ENCODE data around the gene ATXN10. TPM values are rescaled to one million over a fixed set of nuclear protein-coding genes. Genes with fewer than 3 reads are reported as not detected.
"Not testable (repeated sequence)": the region's sequence is repeated elsewhere in the genome, so short reads cannot be mapped to it uniquely, and the experiment has no call there.

ATXN10 gene
- total and polyA plus RNA-seq, 10 of the 15 experiments (the other 5 are each of a cell fraction or from before 2014, with no cell fraction given) = 29.2 to 249 (median 146) TPM

DNA sequence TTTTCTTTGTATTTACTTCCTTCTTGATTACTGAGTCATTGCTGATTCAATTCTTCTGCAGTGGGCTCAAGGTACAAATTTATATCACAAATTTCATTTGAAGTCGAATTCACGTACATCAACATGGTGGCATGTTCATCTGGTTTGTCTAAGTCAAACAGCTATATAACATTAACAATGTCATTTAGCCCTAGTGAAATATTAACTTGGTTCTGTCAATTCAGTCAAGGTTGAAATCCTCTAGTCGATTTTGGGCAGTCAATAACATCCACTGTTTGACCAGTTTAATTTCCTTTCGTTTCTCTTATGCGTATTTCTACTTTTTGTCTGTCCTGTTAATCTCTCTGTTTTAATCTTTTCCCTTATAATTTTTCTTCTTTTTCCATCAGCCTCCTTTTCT, 4.1 kb upstream of the ATXN10 start (continued):
- TF ChIP-seq ESRRA (IDR thresholded peaks at IDR 0.05; ENCODE audit: low read length) = no peak
- no peak for TF ChIP-seq CHD1 (IDR thresholded peaks at IDR 0.05; ENCODE audit: low read depth, low read length)

- 62% methylated on average over 2 of the region's 2 CpGs for WGBS (ENCODE audit: insufficient coverage, insufficient replicate concordance, low lambda C conversion rate, missing lambda C conversion rate)
- BruUV-seq (replicated peaks); in situ Hi-C loops (cut with MboI); FAIRE-seq; H3K36me3 ChIP-seq (ENCODE audit: control insufficient read depth in 2 of 2, insufficient read depth in 2 of 2, low read length in 1 of 2); H3K27ac ChIP-seq (ENCODE audit: control insufficient read depth, insufficient read depth); H3K4me2 ChIP-seq (ENCODE audit: control insufficient read depth, insufficient read depth); H3K4me1 ChIP-seq (ENCODE audit: control insufficient read depth, insufficient read depth, low read length); ATAC-seq; DNase-seq (ENCODE audit: low read depth, low spot score); H2AFZ ChIP-seq (ENCODE audit: control insufficient read depth, low read depth, low read length); SMC1A ChIA-PET (ENCODE audit: uncharacterized antibody, unreplicated experiment); H3K9me3 ChIP-seq (replicated peaks; ENCODE audit: control insufficient read depth, insufficient read depth, low read length); H3K27me3 ChIP-seq (replicated peaks in 1 of 2; ENCODE audit: control insufficient read depth in 2 of 2, insufficient read depth in 2 of 2, low read length in 1 of 2); H3K9ac ChIP-seq (ENCODE audit: control insufficient read depth, insufficient read depth, low read length); H4K20me1 ChIP-seq (ENCODE audit: control insufficient read depth, insufficient read depth); CTCF ChIA-PET; H3K4me3 ChIP-seq: not testable (repeated sequence)
- ChIA-PET RAD21 (ENCODE audit: unreplicated experiment) (interaction anchor here (1.8 kb wide), 1 partner anchor 26 kb away, joined by 6 read pairs; no protein-coding TSS in a partner anchor), POLR2A (interaction anchor here (2.1 kb wide), 1 partner anchor 9 kb away, joined by 6 read pairs; no protein-coding TSS in a partner anchor)
- intact Hi-C loops (cut with micrococcal nuclease; ENCODE audit: unreplicated experiment) = loop anchor here (5.0 kb wide), 1 partner anchor 107 kb away; no protein-coding TSS in a partner anchor
- peaks cover 37% of the 10 kb centered on the region for H3K79me2 ChIP-seq (ENCODE audit: control insufficient read depth, insufficient read depth, low read length)
These were observed 1.3 kb upstream of the ATXN10 start for GRCh38 chr22:45670363-45670762.

- intact Hi-C loops (cut with micrococcal nuclease; ENCODE audit: unreplicated experiment) (loop anchor here (5.0 kb wide), 1 partner anchor 106 kb away; no protein-coding TSS in a partner anchor), in situ Hi-C loops (cut with MboI) (no loop called here)
- Histone ChIP-seq H3K36me3 (ENCODE audit: control insufficient read depth in 2 of 2, insufficient read depth in 2 of 2, low read length in 1 of 2) (peaks cover 0 to 7% of the 10 kb centered on the region in 2 experiments; a peak in 2 of 4 replicates), H3K79me2 (ENCODE audit: control insufficient read depth, insufficient read depth, low read length) (peaks cover 45% of the 10 kb centered on the region), H2AFZ (ENCODE audit: control insufficient read depth, low read depth, low read length) (peak overlapping the region; percentile 87), H3K27ac (ENCODE audit: control insufficient read depth, insufficient read depth) (peak overlapping the region; percentile 92), H3K4me3 (peak overlapping the region; percentile 96), H3K9me3 (replicated peaks; ENCODE audit: control insufficient read depth, insufficient read depth, low read length) (no peaks in the 10 kb centered on the region; the same call in 1 of the 3 replicates), H3K4me1 (ENCODE audit: control insufficient read depth, insufficient read depth, low read length) (peaks cover 10% of the 10 kb centered on the region; the same call in 1 of the 2 replicates), H3K9ac (ENCODE audit: control insufficient read depth, insufficient read depth, low read length) (peak overlapping the region; percentile 97), H3K4me2 (ENCODE audit: control insufficient read depth, insufficient read depth) (peak overlapping the region; percentile 48), H3K27me3 (replicated peaks in 1 of 2; ENCODE audit: control insufficient read depth in 2 of 2, insufficient read depth in 2 of 2, low read length in 1 of 2) (no peaks in the 10 kb centered on the region), H4K20me1 (ENCODE audit: control insufficient read depth, insufficient read depth) (no peaks in the 10 kb centered on the region)
- POLR2A ChIA-PET = interaction anchor here (1.0 to 2.1 kb wide), 2 partner anchors 9 to 13 kb away, joined by 4 to 6 read pairs; no protein-coding TSS in a partner anchor
- SMC1A ChIA-PET (ENCODE audit: uncharacterized antibody, unreplicated experiment) = interaction anchor here (1.2 to 2.2 kb wide), 2 partner anchors 11 to 27 kb away, joined by 3 to 6 read pairs; no protein-coding TSS in a partner anchor
- CTCF ChIA-PET = interaction anchor here (0.6 kb wide), 1 partner anchor 10 kb away, joined by 4 read pairs; no protein-coding TSS in a partner anchor
- FAIRE-seq (no peak), ATAC-seq (no peak), DNase-seq (ENCODE audit: low read depth, low spot score) (no peak)
- 21% methylated on average over 14 of the region's 32 CpGs for WGBS (ENCODE audit: insufficient coverage, insufficient replicate concordance, low lambda C conversion rate, missing lambda C conversion rate)
- RAD21 ChIA-PET (ENCODE audit: unreplicated experiment) = interaction anchor here (0.8 to 1.8 kb wide), 2 partner anchors 25 to 36 kb away, joined by 3 to 6 read pairs; no protein-coding TSS in a partner anchor
- BruUV-seq (replicated peaks) = TSS peak; percentile 59
- TF ChIP-seq ESRRA (IDR thresholded peaks at IDR 0.05; ENCODE audit: low read length) (no peak), BCL3 (IDR thresholded peaks at IDR 0.05; ENCODE audit: borderline replicate concordance, insufficient read depth, low read depth, low read length, poor library complexity, severe bottlenecking) (peak; percentile 55), PKNOX1 (IDR thresholded peaks at IDR 0.05) (peak; percentile 91), MTA2 (IDR thresholded peaks at IDR 0.05; ENCODE audit: low read depth) (0 out of 2 replicates have a peak, but pooled peaks have one; percentile 10), JUND (IDR thresholded peaks at IDR 0.05; ENCODE audit: low read depth, low read length) (no peak)
These were observed 452 bp upstream of the ATXN10 start for GRCh38 chr22:45670981-45671782.

Measured in GM12878 (cell line).